Heart right ventricle (tissue), 16 donors: ENCODE measurements around the gene KCNK13. TPM values are rescaled to one million over a fixed set of nuclear protein-coding genes. Genes with fewer than 3 reads are reported as not detected.

Source experiments
- ATAC-seq, 8 donors: fragments of 200-7000 bp; cut with Tn5 transposase; one replicate each; pipeline ENCODE4 v1.9.1; 2020; ENCODE audit warnings: mild to moderate bottlenecking in 8 of 8, moderate library complexity in 8 of 8, moderate number of reproducible peaks in 1 of 8
- DNase-seq, 2 donors: peaks; one replicate each; pipeline ENCODE4 v3.0.0-alpha.2; 2020
- H3K27ac ChIP-seq, 10 donors: fragments of 200-600 bp; sonication (generic) in 2 of 10; one replicate each; pipeline versions ENCODE4 v1.5.0 to v1.8.0; 2020 to 2022; ENCODE audit warnings: mild to moderate bottlenecking in 3 of 10
- H3K27me3 ChIP-seq, 7 donors: fragments of 200-600 bp; one replicate each; pipeline ENCODE4 v1.8.0; 2021 to 2022; ENCODE audit warnings: mild to moderate bottlenecking in 2 of 7
- H3K36me3 ChIP-seq, 9 donors: fragments of 200-600 bp; sonication (generic) in 1 of 9; one replicate each; pipeline versions ENCODE4 v1.5.0 to v1.8.0; 2020 to 2022; ENCODE audit warnings: mild to moderate bottlenecking in 2 of 9
- H3K4me1 ChIP-seq, 9 donors: fragments of 200-600 bp; sonication (generic) in 1 of 9; one replicate each; pipeline versions ENCODE4 v1.5.0 to v1.8.0; 2020 to 2022; ENCODE audit warnings: mild to moderate bottlenecking in 4 of 9
- H3K4me3 ChIP-seq, 10 donors: fragments of 200-600 bp; sonication (generic) in 2 of 10; one replicate each; pipeline versions ENCODE4 v1.5.0 to v1.8.0; 2020 to 2022; ENCODE audit warnings: mild to moderate bottlenecking in 7 of 10, moderate library complexity in 2 of 10
- H3K9me3 ChIP-seq, 11 donors: fragments of 200-600 bp in 10 of 11; sonication (generic) in 2 of 11; one replicate each; pipeline versions ENCODE4 v1.5.0 to v1.8.0; 2013 to 2022; ENCODE audit warnings: mild to moderate bottlenecking in 2 of 11, control low read depth in 1 of 11, moderate library complexity in 1 of 11
- WGBS, 2 donors: extraction: QIAGEN DNeasy Blood & Tissue Kit; methylation state at CpG; one replicate each; pipeline ENCODE4 v1.1.7; 2013; ENCODE audit warnings: inconsistent platforms in 1 of 2; 5-methylcytosine and 5-hydroxymethylcytosine counted together
- intact Hi-C, 10 donors: fragments of 100-400 bp; cut with DNase I; formaldehyde crosslinking; loops; one replicate each; pipeline versions ENCODE4 v1.11.1 to v1.14.2; 2022
- long read RNA-seq, 3 donors: library from polyadenylated mRNA; unstranded; transcript quantifications; one replicate each; pipeline ENCODE4 v2.0.0, GENCODE V29; 2020 to 2021
- polyA plus RNA-seq, 2 donors: library from polyadenylated mRNA; stranded (reverse); fragments of 200-250 nt; gene quantifications; one replicate each; pipeline ENCODE4 v1.2.3, GENCODE V29; 2013
- total RNA-seq, 10 donors: library from RNA; stranded (reverse); fragmentation: NEBNext Ultra II Directional in 3 of 10; extraction: Animal tissue kit (Norgen Biotek cat#: 25700) in 3 of 10; gene quantifications; one replicate each; pipeline versions ENCODE4 v1.2.1 to v1.2.4, GENCODE V29; 2021 to 2023
- TF ChIP-seq, protein P1 (sequence below), 9 donors: fragments of 200-600 bp; sonication (generic) in 2 of 9; IDR thresholded peaks; one replicate each; pipeline versions ENCODE4 v1.5.0 to v1.8.0; 2021 to 2022; ENCODE audit warnings: antibody characterized with exemption in 9 of 9, mild to moderate bottlenecking in 5 of 9, moderate library complexity in 1 of 9
- donor health status: Arrhythmogenic right ventricular cardiomyopathy.
- donor health status: ischemic (EF 13 %, LVEDD 7.1; RV severe dilation, severe dysfunction).
- donor health status: healthy with polysubstance abuse.
- donor health status: DM: no; HTN: yes; CAD: no.
- donor health status: DM: no; HTN: no; CAD: no.
- donor health status: ischemic (EF 25% LVEDD 6.9; RV normal size, moderate dysfunction).
- donor health status: ischemic (EF 25% LVEDD 5.7; RV mildly dilated, moderate dysfunction).
- donor health status: healthy.
- donor health status: DM: yes; HTN: yes; CAD: no.
- donor health status: Ischemic cardiomyopathy.
- donor health status: ischemic (EF 35%, LVEDD 5.7; RV mildly dilated, moderate dysfunction).
- donor health status: nonischemic (EF 11% LVEDD 7.7; RV severe dilation, severe dysfunction).
- donor health status: DM: yes; HTN: yes; CAD: no.
- donor health status: PGD.
- donor health status: ischemic (EF 29% LVEDD 5.4; RV normal size, mild dysfunction).
- donor health status: nonischemic (EF 23%, LVEDD 6.1; RV moderate dilation, normal function).

KCNK13 gene
- total RNA-seq (1 to 10 TPM in 5 of 10 donors, under 1 TPM in 5; 0.15 to 9.6 (median 1.0) TPM), polyA plus RNA-seq (1 to 10 TPM in 1 of 2 donors, under 1 TPM in 1; 0.59 to 1.9 TPM)
- long read RNA-seq, donor 1, partial matches to known transcripts = 0 of 5 reads
- long read RNA-seq, donor 1, other reads (novel, unspliced or antisense) = 2 of 5 reads
- long read RNA-seq, donor 2, partial matches to known transcripts = 5 of 6 reads
- long read RNA-seq, donor 2, other reads (novel, unspliced or antisense) = 1 of 6 reads
- long read RNA-seq, donor 3, partial matches to known transcripts = 2 of 5 reads
- long read RNA-seq, donor 3, other reads (novel, unspliced or antisense) = 3 of 5 reads

DNA sequence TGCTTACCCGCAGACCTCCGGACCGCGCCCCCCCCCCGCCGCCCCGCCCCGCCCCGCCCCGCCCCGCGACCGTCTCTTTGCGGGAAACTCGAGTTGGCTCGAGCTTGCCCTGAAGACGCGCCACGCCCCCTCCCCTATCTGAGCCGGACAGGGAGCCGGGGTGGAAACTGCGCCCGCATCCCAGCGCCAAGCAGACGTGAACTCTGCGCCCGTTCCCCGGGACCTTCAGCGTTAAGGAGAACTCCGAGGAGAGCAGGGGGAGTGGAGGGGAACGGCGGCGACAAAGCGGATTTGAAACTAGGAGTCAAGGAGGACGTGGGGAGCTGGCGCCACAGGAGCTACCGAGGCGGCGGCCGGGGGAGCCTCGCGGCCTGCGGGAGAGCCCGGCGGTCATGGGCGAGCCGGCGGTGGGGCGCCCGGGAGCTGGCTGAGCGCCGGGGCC lies at the start of gene KCNK13:
KCNK13 (plus strand) TSS at position 310 of the 442 bp plus-strand sequence. CDS start 212 bp downstream, outside the sequence.
- TF ChIP-seq, protein P1, sequence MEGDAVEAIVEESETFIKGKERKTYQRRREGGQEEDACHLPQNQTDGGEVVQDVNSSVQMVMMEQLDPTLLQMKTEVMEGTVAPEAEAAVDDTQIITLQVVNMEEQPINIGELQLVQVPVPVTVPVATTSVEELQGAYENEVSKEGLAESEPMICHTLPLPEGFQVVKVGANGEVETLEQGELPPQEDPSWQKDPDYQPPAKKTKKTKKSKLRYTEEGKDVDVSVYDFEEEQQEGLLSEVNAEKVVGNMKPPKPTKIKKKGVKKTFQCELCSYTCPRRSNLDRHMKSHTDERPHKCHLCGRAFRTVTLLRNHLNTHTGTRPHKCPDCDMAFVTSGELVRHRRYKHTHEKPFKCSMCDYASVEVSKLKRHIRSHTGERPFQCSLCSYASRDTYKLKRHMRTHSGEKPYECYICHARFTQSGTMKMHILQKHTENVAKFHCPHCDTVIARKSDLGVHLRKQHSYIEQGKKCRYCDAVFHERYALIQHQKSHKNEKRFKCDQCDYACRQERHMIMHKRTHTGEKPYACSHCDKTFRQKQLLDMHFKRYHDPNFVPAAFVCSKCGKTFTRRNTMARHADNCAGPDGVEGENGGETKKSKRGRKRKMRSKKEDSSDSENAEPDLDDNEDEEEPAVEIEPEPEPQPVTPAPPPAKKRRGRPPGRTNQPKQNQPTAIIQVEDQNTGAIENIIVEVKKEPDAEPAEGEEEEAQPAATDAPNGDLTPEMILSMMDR (IDR thresholded peaks at IDR 0.05) = no peak
- Histone ChIP-seq H3K9me3 (no peaks in the 10 kb centered on the region), H3K27me3 (peaks cover 21 to 99% (median 89%) of the 10 kb centered on the region in 7 donors), H3K4me3 (peak within 1 kb of the TSS; percentile 24 to 64 (median 50)), H3K27ac (peak within 1 kb of the TSS in 3 of 10 donors; percentile 31 to 52 (median 45)), H3K4me1 (peaks cover 4 to 41% (median 22%) of the 10 kb centered on the region in 9 donors), H3K36me3 (no peaks in the 10 kb centered on the region)
- WGBS, 2 donors = 0% methylated on average over 47 to 52 of the region's 52 CpGs
- intact Hi-C loops = loop anchor here in 2 of 10 donors (5.0 to 10.0 kb wide), 2 partner anchors 89 to 173 kb away; no protein-coding TSS in a partner anchor
- peak in 1 of 2 donors; percentile 22 for DNase-seq
- peak in 3 of 8 donors; percentile 21 to 23 (median 23) for ATAC-seq

DNA sequence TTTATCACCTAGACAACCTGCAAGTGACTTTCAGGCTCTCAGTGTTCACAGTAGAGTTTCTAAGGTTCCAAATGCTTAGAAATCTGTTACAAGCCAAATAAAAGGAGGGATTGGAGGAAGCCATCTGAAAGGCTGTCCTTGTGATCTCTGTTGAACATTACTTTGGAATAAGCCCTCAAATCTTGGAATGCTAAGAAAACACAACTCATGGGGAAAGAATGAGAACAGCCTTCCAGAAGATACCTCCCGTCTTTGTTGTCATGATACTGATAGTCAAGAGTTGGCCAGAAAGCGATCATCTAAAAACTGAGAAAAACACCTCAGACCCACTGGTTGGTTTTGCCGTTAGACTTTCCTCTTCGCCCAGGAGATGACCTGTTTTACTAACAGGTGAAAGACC lies 44.4 kb upstream of the KCNK13 start:
- ATAC-seq (no peak), DNase-seq (no peak)
- Histone ChIP-seq H3K4me3 (no peak overlapping the region), H3K4me1 (no peaks in the 10 kb centered on the region), H3K36me3 (peaks cover 0 to 90% (median 0%) of the 10 kb centered on the region in 9 donors), H3K9me3 (no peaks in the 10 kb centered on the region), H3K27ac (no peak overlapping the region), H3K27me3 (no peaks in the 10 kb centered on the region)
- 95 to 96% methylated on average over 4 of the region's 4 CpGs for WGBS, 2 donors
- TF ChIP-seq, protein P1 (IDR thresholded peaks at IDR 0.05) = no peak
- intact Hi-C loops = loop anchor here in 1 of 10 donors (10.0 kb wide), 1 partner anchor 363 kb away; no protein-coding TSS in a partner anchor

DNA sequence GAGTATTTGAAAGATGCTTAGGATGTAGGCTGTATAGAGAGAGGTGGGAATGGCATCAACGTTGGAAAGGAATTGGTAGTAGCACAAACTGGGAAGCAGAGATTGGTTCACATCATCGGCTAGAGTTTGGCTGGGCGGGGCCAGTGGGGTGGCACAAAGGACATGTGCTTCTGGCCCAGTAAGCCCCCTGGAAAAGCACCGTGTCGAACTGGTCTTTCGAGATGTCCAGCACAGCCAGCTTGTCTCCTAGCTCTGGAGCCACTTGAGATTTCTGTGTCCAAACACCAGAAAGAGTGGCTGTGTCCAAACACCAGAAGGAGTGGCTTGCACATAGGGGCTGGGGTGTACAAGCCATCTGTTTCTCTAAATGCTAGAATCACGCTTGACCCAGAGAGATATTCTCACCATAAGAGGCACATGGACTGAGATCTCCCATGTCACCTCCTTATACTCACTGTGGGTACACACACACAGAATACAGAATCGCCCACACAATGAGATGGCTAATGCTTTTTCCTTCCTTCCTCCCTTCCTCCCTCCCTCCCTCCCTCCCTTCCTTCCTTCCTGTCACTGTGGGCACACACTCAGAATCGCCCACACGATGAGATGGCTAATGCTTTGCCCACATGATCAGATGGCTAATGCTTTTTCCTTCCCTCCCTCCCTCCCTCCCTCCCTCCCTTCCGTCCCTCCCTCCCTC lies 41.8 kb upstream of the KCNK13 start:
- intact Hi-C loops = loop anchor here in 1 of 10 donors (10.0 kb wide), 1 partner anchor 365 kb away; no protein-coding TSS in a partner anchor
- H3K4me1 ChIP-seq = peaks cover 0 to 3% (median 0%) of the 10 kb centered on the region in 9 donors

More for the DNA sequence above, 41.8 kb upstream of the KCNK13 start:
- ATAC-seq (no peak), DNase-seq (no peak)
- Histone ChIP-seq H3K4me3 (no peak overlapping the region), H3K27me3 (no peaks in the 10 kb centered on the region), H3K27ac (no peak overlapping the region), H3K9me3 (no peaks in the 10 kb centered on the region), H3K36me3 (peaks cover 0 to 93% (median 0%) of the 10 kb centered on the region in 9 donors)
- TF ChIP-seq, protein P1 (IDR thresholded peaks at IDR 0.05) = no peak
- 84 to 86% methylated on average over 11 of the region's 11 CpGs for WGBS, 2 donors
